Stimulated activated CD4-positive, alpha-beta T cell treated with anti-CD3 and anti-CD28 coated beads, TNF-alpha, amount 100 ng/mL, for 1 hour (primary cell): Measurements from ENCODE around the gene SLX9.
A peak's percentile ranks its signal among the peaks of the same experiment; 100 is the strongest.

Experiments used
- DNase-seq, 3 donors: peaks; one replicate each; pipeline ENCODE4 v3.0.0-alpha.2; 2020; ENCODE audit warnings: low read depth in 3 of 3, low spot score in 1 of 3

SLX9 gene

GRCh38 chr21:44929242-44929798 is 10.5 kb upstream of the SLX9 start:
- DNase-seq: no peak

- DNase-seq: no peak
Observed at GRCh38 chr21:44929799-44930542, 9.9 kb upstream of the SLX9 start.

GRCh38 chr21:44930543-44930981 is 9.3 kb upstream of the SLX9 start:
- DNase-seq: peak in 1 of 3 donors; percentile 25

GRCh38 chr21:44931137-44931500 is 8.7 kb upstream of the SLX9 start:
- DNase-seq: no peak

- no peak for DNase-seq
Observed at GRCh38 chr21:44931501-44932407, 8.1 kb upstream of the SLX9 start.

GRCh38 chr21:44932408-44933181 is 7.2 kb upstream of the SLX9 start:
- DNase-seq: peak in 2 of 3 donors; percentile 33 to 70

GRCh38 chr21:44933199-44933917 is 6.5 kb upstream of the SLX9 start:
- DNase-seq: no peak

- DNase-seq: no peak
Observed at GRCh38 chr21:44933918-44934260, 5.9 kb upstream of the SLX9 start.

GRCh38 chr21:44934276-44934675 is 5.6 kb upstream of the SLX9 start:
- no peak for DNase-seq

- no peak for DNase-seq
Observed at GRCh38 chr21:44934797-44935532, 4.9 kb upstream of the SLX9 start.

GRCh38 chr21:44935533-44935927 is 4.3 kb upstream of the SLX9 start:
- no peak for DNase-seq

- DNase-seq: no peak
Observed at GRCh38 chr21:44938772-44939531, 877 bp upstream of the SLX9 start.

- no peak for DNase-seq
Observed at GRCh38 chr21:44940116-44940631, 345 bp downstream of the SLX9 start.

- no peak for DNase-seq
Observed at GRCh38 chr21:44941567-44941966, 1.7 kb downstream of the SLX9 start.

GRCh38 chr21:44942566-44942965 is 2.7 kb downstream of the SLX9 start:
- DNase-seq: no peak

GRCh38 chr21:44943005-44943685 is 3.3 kb downstream of the SLX9 start:
- DNase-seq: no peak

- DNase-seq: no peak
Observed at GRCh38 chr21:44943686-44944550, 4.1 kb downstream of the SLX9 start.
